WI38 (cell line): ENCODE results near the gene TBATA.

Experiments used
- H3K4me3 ChIP-seq: 2 replicates; pipeline ENCODE4 v1.5.1; 2011; ENCODE audit warnings: low read depth, mild to moderate bottlenecking, control low read depth, low read length
- CTCF ChIP-seq: IDR thresholded peaks from 2 replicates; pipeline ENCODE4 v1.5.1; 2012; ENCODE audit warnings: low read depth, mild to moderate bottlenecking, control low read depth, low read length

Gene TBATA

GRCh38 chr10:70797840-70798239, 12.7 kb upstream of the TBATA start:
- no peak for TF ChIP-seq CTCF
- H3K4me3 ChIP-seq, result no peak overlapping the region

GRCh38 chr10:70795613-70796012, 10.4 kb upstream of the TBATA start:
- no peak for TF ChIP-seq CTCF
- H3K4me3 ChIP-seq, result no peak overlapping the region

DNA sequence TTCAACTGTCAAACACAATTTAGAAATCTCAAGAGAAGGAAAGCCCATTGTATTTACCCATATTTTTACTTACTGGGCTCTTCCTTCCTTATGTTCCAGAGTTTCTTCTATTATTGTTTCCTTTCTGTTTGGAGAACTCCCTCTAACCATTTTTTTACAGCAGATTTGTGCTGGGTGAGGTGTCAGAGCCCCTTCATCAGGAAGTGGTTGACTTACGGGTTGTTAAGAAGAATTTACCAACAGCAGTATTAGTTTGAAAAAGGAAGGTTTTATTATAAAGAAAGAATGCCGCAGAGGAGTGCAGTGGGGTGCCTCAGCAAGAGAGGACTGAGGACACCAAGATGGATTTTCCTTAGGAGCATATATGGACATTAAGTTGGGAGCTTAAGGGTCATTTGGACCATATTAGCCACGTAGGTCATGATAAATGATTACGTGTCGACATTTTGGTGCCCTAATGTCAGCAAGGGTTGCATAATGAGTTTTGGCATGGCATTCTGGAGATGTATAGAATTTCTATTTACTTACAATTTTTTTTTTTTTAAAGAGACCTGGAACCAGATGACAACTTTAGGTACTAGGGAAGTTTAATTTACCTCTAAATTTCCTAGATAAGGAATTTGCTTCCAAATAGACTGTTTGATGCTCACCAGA, 6.3 kb upstream of the TBATA start:
- no peak for TF ChIP-seq CTCF
- no peak overlapping the region for H3K4me3 ChIP-seq

GRCh38 chr10:70786799-70787415, 1.7 kb upstream of the TBATA start:
- H3K4me3 ChIP-seq, result no peak overlapping the region
- TF ChIP-seq CTCF, result no peak

GRCh38 chr10:70784471-70784870, 706 bp downstream of the TBATA start:
- TF ChIP-seq CTCF, result no peak
- no peak overlapping the region for H3K4me3 ChIP-seq

- TF ChIP-seq CTCF, result no peak
- H3K4me3 ChIP-seq, result no peak overlapping the region
These were observed 1.2 kb downstream of the TBATA start for GRCh38 chr10:70784016-70784415.

GRCh38 chr10:70782746-70783680, 2.2 kb downstream of the TBATA start:
- TF ChIP-seq CTCF, result no peak
- no peak overlapping the region for H3K4me3 ChIP-seq
